BLaER1 treated with 17β-estradiol and CSF1 and Interleukin-3, amounts not matched to agents 10 nM and 100 nM (cell line): ENCODE data around the gene KRT83.

Experiments used
- H3K27ac ChIP-seq, 11 experiments: shearing (Covaris generic); formaldehyde crosslinking; 2 replicates each; pipeline ENCODE4 v1.8.1; 2022
- H3K27me3 ChIP-seq, 11 experiments: shearing (Covaris generic); formaldehyde crosslinking; 2 replicates each; pipeline ENCODE4 v1.8.1; 2022
- H3K36me3 ChIP-seq, 11 experiments: shearing (Covaris generic); formaldehyde crosslinking; 2 replicates each; pipeline ENCODE4 v1.8.1; 2022
- H3K4me1 ChIP-seq, 10 experiments: shearing (Covaris generic); formaldehyde crosslinking; 2 replicates each; pipeline ENCODE4 v1.8.1; 2022
- H3K4me2 ChIP-seq, 11 experiments: shearing (Covaris generic); formaldehyde crosslinking; 2 replicates each; pipeline ENCODE4 v1.8.1; 2022
- H3K4me3 ChIP-seq, 10 experiments: shearing (Covaris generic); formaldehyde crosslinking; 2 replicates each; pipeline ENCODE4 v1.8.1; 2022
- H3K9ac ChIP-seq, 11 experiments: shearing (Covaris generic); formaldehyde crosslinking; 2 replicates each; pipeline ENCODE4 v1.8.1; 2022
- H3K9me3 ChIP-seq, 11 experiments: shearing (Covaris generic); formaldehyde crosslinking; replicated peaks in 1 of 11; 2 replicates each; pipeline ENCODE4 v1.8.1; 2022
- H4K20me1 ChIP-seq, 11 experiments: shearing (Covaris generic); formaldehyde crosslinking; 2 replicates each; pipeline ENCODE4 v1.8.1; 2022
- Cebpa-rat ChIP-seq, 11 experiments: shearing (Covaris generic); IDR thresholded peaks; 2 replicates each; pipeline ENCODE4 v1.8.1; 2022

Gene KRT83

GRCh38 chr12:52341066-52341580 lies 19.9 kb upstream of the KRT83 start:
- Histone ChIP-seq H3K9ac (no peak overlapping the region), H3K36me3 (no peaks in the 10 kb centered on the region)

GRCh38 chr12:52338241-52338960 lies 17.2 kb upstream of the KRT83 start:
- TF ChIP-seq Cebpa-rat (IDR thresholded peaks at IDR 0.05) = no peak
- H3K4me3 ChIP-seq = no peak overlapping the region
- no peak overlapping the region for H3K9ac ChIP-seq
- H3K4me1 ChIP-seq = no peaks in the 10 kb centered on the region
- H3K4me2 ChIP-seq = no peak overlapping the region
- no peaks in the 10 kb centered on the region; a peak in 1 of 22 replicates for H3K36me3 ChIP-seq
- H4K20me1 ChIP-seq = no peaks in the 10 kb centered on the region
- no peaks in the 10 kb centered on the region for H3K27me3 ChIP-seq
- no peak overlapping the region for H3K27ac ChIP-seq
- H3K9me3 ChIP-seq = peaks cover 16 to 28% (median 23%) of the 10 kb centered on the region in 11 experiments

More at GRCh38 chr12:52341066-52341580, 19.9 kb upstream of the KRT83 start:
- Histone ChIP-seq H3K4me3 (no peak overlapping the region), H4K20me1 (no peaks in the 10 kb centered on the region), H3K27ac (no peak overlapping the region), H3K4me2 (no peak overlapping the region), H3K4me1 (peaks cover 3 to 8% (median 6%) of the 10 kb centered on the region in 10 experiments; a peak in 19 of 20 replicates), H3K9me3 (peaks cover 13 to 25% (median 20%) of the 10 kb centered on the region in 11 experiments; a peak in 21 of 22 replicates), H3K27me3 (no peaks in the 10 kb centered on the region)
- no peak for TF ChIP-seq Cebpa-rat (IDR thresholded peaks at IDR 0.05)

- TF ChIP-seq Cebpa-rat (IDR thresholded peaks at IDR 0.05) = no peak
- Histone ChIP-seq H3K4me2 (no peak overlapping the region), H3K4me3 (no peak overlapping the region), H3K9me3 (peaks cover 14 to 25% (median 20%) of the 10 kb centered on the region in 11 experiments), H3K9ac (no peak overlapping the region), H3K27me3 (no peaks in the 10 kb centered on the region), H4K20me1 (no peaks in the 10 kb centered on the region), H3K27ac (no peak overlapping the region), H3K36me3 (no peaks in the 10 kb centered on the region; a peak in 1 of 22 replicates), H3K4me1 (no peaks in the 10 kb centered on the region)
These were observed 15.9 kb upstream of the KRT83 start for GRCh38 chr12:52337054-52337453.

GRCh38 chr12:52336641-52337040 lies 15.4 kb upstream of the KRT83 start:
- Histone ChIP-seq H3K27ac (no peak overlapping the region), H3K9ac (no peak overlapping the region), H3K4me2 (no peak overlapping the region), H3K27me3 (no peaks in the 10 kb centered on the region), H3K9me3 (peaks cover 14 to 25% (median 20%) of the 10 kb centered on the region in 11 experiments), H3K36me3 (no peaks in the 10 kb centered on the region; a peak in 1 of 22 replicates), H4K20me1 (no peaks in the 10 kb centered on the region), H3K4me3 (no peak overlapping the region), H3K4me1 (no peaks in the 10 kb centered on the region)
- no peak for TF ChIP-seq Cebpa-rat (IDR thresholded peaks at IDR 0.05)

GRCh38 chr12:52335598-52336262 lies 14.5 kb upstream of the KRT83 start:
- H3K27me3 ChIP-seq = no peaks in the 10 kb centered on the region
- H3K27ac ChIP-seq = no peak overlapping the region
- no peaks in the 10 kb centered on the region for H4K20me1 ChIP-seq
- TF ChIP-seq Cebpa-rat (IDR thresholded peaks at IDR 0.05) = no peak
- no peak overlapping the region for H3K9ac ChIP-seq
- no peaks in the 10 kb centered on the region for H3K4me1 ChIP-seq
- no peak overlapping the region for H3K4me2 ChIP-seq
- no peaks in the 10 kb centered on the region; a peak in 1 of 22 replicates for H3K36me3 ChIP-seq
- no peak overlapping the region for H3K4me3 ChIP-seq
- peaks cover 14 to 25% (median 20%) of the 10 kb centered on the region in 11 experiments for H3K9me3 ChIP-seq

GRCh38 chr12:52334185-52334584 lies 13.0 kb upstream of the KRT83 start:
- Histone ChIP-seq H3K9me3 (peaks cover 14 to 25% (median 20%) of the 10 kb centered on the region in 11 experiments), H3K4me3 (no peak overlapping the region), H3K27ac (no peak overlapping the region), H3K36me3 (no peaks in the 10 kb centered on the region; a peak in 1 of 22 replicates), H4K20me1 (no peaks in the 10 kb centered on the region), H3K27me3 (no peaks in the 10 kb centered on the region), H3K9ac (no peak overlapping the region), H3K4me2 (no peak overlapping the region), H3K4me1 (peaks cover 0 to 6% (median 0%) of the 10 kb centered on the region in 10 experiments; a peak in 3 of 20 replicates)
- no peak for TF ChIP-seq Cebpa-rat (IDR thresholded peaks at IDR 0.05)

GRCh38 chr12:52333321-52333720 lies 12.1 kb upstream of the KRT83 start:
- H3K9me3 ChIP-seq = peaks cover 14 to 25% (median 20%) of the 10 kb centered on the region in 11 experiments
- no peak overlapping the region for H3K27ac ChIP-seq
- H3K36me3 ChIP-seq = no peaks in the 10 kb centered on the region; a peak in 1 of 22 replicates
- H3K4me2 ChIP-seq = no peak overlapping the region
- no peak for TF ChIP-seq Cebpa-rat (IDR thresholded peaks at IDR 0.05)
- no peaks in the 10 kb centered on the region for H3K27me3 ChIP-seq
- H3K4me1 ChIP-seq = peaks cover 0 to 6% (median 0%) of the 10 kb centered on the region in 10 experiments; a peak in 3 of 20 replicates
- H3K4me3 ChIP-seq = no peak overlapping the region
- no peak overlapping the region for H3K9ac ChIP-seq
- no peaks in the 10 kb centered on the region for H4K20me1 ChIP-seq

- Histone ChIP-seq H3K9me3 (peaks cover 14 to 25% (median 18%) of the 10 kb centered on the region in 11 experiments), H3K4me1 (peaks cover 0 to 9% (median 0%) of the 10 kb centered on the region in 10 experiments; a peak in 5 of 20 replicates), H3K4me2 (no peak overlapping the region), H3K27me3 (no peaks in the 10 kb centered on the region), H4K20me1 (no peaks in the 10 kb centered on the region), H3K27ac (no peak overlapping the region), H3K4me3 (no peak overlapping the region), H3K9ac (no peak overlapping the region), H3K36me3 (no peaks in the 10 kb centered on the region; a peak in 1 of 22 replicates)
- no peak for TF ChIP-seq Cebpa-rat (IDR thresholded peaks at IDR 0.05)
These were observed 11.2 kb upstream of the KRT83 start for GRCh38 chr12:52332381-52332780.

- no peak overlapping the region for H3K4me3 ChIP-seq
These were observed 10.6 kb upstream of the KRT83 start for GRCh38 chr12:52331833-52332232.

More at GRCh38 chr12:52331833-52332232, 10.6 kb upstream of the KRT83 start:
- Histone ChIP-seq H3K9ac (no peak overlapping the region), H3K27me3 (no peaks in the 10 kb centered on the region), H4K20me1 (no peaks in the 10 kb centered on the region), H3K4me1 (peaks cover 0 to 13% (median 0%) of the 10 kb centered on the region in 10 experiments; a peak in 5 of 20 replicates), H3K36me3 (no peaks in the 10 kb centered on the region; a peak in 1 of 22 replicates), H3K9me3 (peaks cover 12 to 19% (median 15%) of the 10 kb centered on the region in 11 experiments), H3K4me2 (no peak overlapping the region), H3K27ac (no peak overlapping the region)
- no peak for TF ChIP-seq Cebpa-rat (IDR thresholded peaks at IDR 0.05)
